ENCODE data around the gene ADRA2C. TPM values are rescaled to one million over a fixed set of nuclear protein-coding genes. Genes with fewer than 3 reads are reported as not detected.

ADRA2C gene
- total RNA-seq, 1 experiment from 2014 or later = 8.6 TPM

- Histone ChIP-seq H4K8ac (replicated peaks; ENCODE audit: insufficient read length, low read depth, low read length) (no peak overlapping the region), H3K14ac (ENCODE audit: insufficient read depth, low read length) (no peak overlapping the region), H3K79me1 (ENCODE audit: insufficient read depth, low read depth, low read length, poor library complexity, severe bottlenecking) (no peaks in the 10 kb centered on the region), H2BK12ac (ENCODE audit: insufficient read length, low read depth, low read length) (no peak overlapping the region), H3K79me2 (ENCODE audit: insufficient read depth, low read length) (no peaks in the 10 kb centered on the region), H3K23me2 (ENCODE audit: insufficient read length, low read depth, low read length, poor library complexity, severe bottlenecking) (no peaks in the 10 kb centered on the region), H3K18ac (ENCODE audit: insufficient read length, low read depth, low read length) (no peak overlapping the region), H2BK15ac (ENCODE audit: low read depth, low read length) (no peak overlapping the region), H2AK5ac (ENCODE audit: insufficient read length, low read length) (no peak overlapping the region), H3K9ac (ENCODE audit: extremely low read depth, insufficient read length, low read length) (no peak overlapping the region), H4K20me1 (ENCODE audit: control insufficient read depth, insufficient read depth, insufficient read length) (no peaks in the 10 kb centered on the region), H3K27me3 (ENCODE audit: insufficient read depth, low read length) (no peaks in the 10 kb centered on the region), H3K4me2 (ENCODE audit: insufficient read depth, insufficient read length, low read length) (no peak overlapping the region), H3K4me1 (ENCODE audit: insufficient read depth, low read length) (peaks cover 8% of the 10 kb centered on the region; the same call in 1 of the 2 replicates), H3K56ac (ENCODE audit: insufficient read length, low read depth, low read length) (no peak overlapping the region), H3K27ac (ENCODE audit: insufficient read length, low read depth, low read length) (no peak overlapping the region), H2BK5ac (ENCODE audit: insufficient read length, low read length) (no peak overlapping the region), H3K9me3 (ENCODE audit: control insufficient read depth, low read depth, low read length) (no peaks in the 10 kb centered on the region), H4K91ac (ENCODE audit: insufficient read length, low read depth, low read length) (no peak overlapping the region), H3K23ac (ENCODE audit: insufficient read length, low read depth, low read length) (no peak overlapping the region), H2BK20ac (ENCODE audit: low read depth, low read length, poor library complexity, severe bottlenecking) (no peak overlapping the region), H2AFZ (ENCODE audit: low read length) (no peak overlapping the region), H2BK120ac (ENCODE audit: low read depth, low read length, poor library complexity, severe bottlenecking) (no peak overlapping the region), H3K4ac (ENCODE audit: low read depth, low read length) (no peak overlapping the region), H4K5ac (ENCODE audit: insufficient read length, low read depth, low read length) (no peak overlapping the region), H3T11ph (ENCODE audit: low read length) (no peak overlapping the region)
- peaks cover 30 to 41% of the 10 kb centered on the region in 2 experiments for H3K4me1 Mint-ChIP-seq
- no CpG with 5 or more reads among the region's 8 CpGs for WGBS (ENCODE audit: extremely low coverage, insufficient read length, low lambda C conversion rate)
- H3K9me3 Mint-ChIP-seq = peaks cover 7 to 8% of the 10 kb centered on the region in 2 experiments; a peak in 4 of 5 replicates
- peak overlapping the region in 1 of 3 experiments; percentile 74; a peak in 1 of 7 replicates for H3K27ac Mint-ChIP-seq
- TF ChIP-seq CTCF (conservative IDR thresholded peaks at IDR 0.05) = no peak
- peaks cover 0 to 4% (median under 1%) of the 10 kb centered on the region in 3 experiments; a peak in 2 of 7 replicates for H3K36me3 Mint-ChIP-seq (ENCODE audit: insufficient read depth in 1 of 3, low read depth in 3 of 3)
- no peak overlapping the region for H3K4me3 Mint-ChIP-seq
- H3K27me3 Mint-ChIP-seq (ENCODE audit: low read depth) = peaks cover 20% of the 10 kb centered on the region
- DNase-seq = no peak
Observed at GRCh38 chr4:3801521-3801920, 35.3 kb downstream of the ADRA2C start.

All from H9 (cell line).